Measurements from ENCODE around the gene ANAPC5.

DNA sequence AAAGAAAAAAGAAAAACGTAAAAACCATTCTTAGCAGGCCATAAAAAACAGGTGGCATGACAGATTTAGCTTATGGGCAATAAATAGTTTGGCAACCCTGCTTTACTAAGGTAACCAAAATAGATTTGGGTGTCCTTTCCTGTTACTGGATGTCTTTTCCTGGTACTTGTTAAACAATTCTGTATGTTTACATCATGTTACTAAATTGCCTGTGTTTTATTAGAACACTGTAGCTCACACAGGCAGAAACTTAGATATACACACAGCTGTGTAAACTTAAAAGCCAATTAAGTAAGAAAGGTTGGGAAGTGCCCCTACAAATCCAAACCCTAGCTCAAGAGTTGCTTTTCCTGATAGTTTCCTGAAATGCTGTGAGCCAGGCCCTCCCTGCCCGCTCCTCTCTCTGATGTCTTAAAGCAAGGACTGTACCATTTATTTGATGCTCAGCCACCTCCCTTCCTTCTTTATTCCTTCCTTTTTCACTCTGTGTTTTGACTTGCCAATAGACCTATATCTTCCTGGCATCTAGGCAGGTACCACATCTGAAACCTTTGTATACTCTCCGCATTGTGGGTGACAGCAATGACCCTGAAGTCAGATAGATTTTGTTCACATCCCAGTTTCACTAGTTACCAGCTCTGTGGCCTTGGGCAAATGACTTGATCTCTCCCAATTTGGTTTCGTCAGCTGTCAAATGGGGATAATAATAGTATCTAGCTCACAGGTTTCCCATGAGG lies 52.0 kb downstream of the ANAPC5 start:
- no peak for TF ChIP-seq CTCF (IDR thresholded peaks at IDR 0.05; ENCODE audit: insufficient read depth, low read depth, low read length)
- TF ChIP-seq EZH2 (IDR thresholded peaks at IDR 0.05; ENCODE audit: insufficient read depth, low read length) = no peak
